Activated T-helper 17 cell treated with anti-CD3 and anti-CD28 coated beads, Interleukin-2, amount 50 U/mL, for 72 hours (primary cell): Measurements from ENCODE around the gene MAST4. TPM values are rescaled to one million over a fixed set of nuclear protein-coding genes. Genes with fewer than 3 reads are reported as not detected.
A peak's percentile ranks its signal among the peaks of the same experiment; 100 is the strongest.

Experiments used
- ATAC-seq: fragments of 150-1000 bp; cut with Tn5 transposase; replicated peaks from 2 replicates; pipeline ENCODE4 v1.10.0; 2021; ENCODE audit warnings: mild to moderate bottlenecking, moderate library complexity
- H3K27ac Mint-ChIP-seq: one replicate; pipeline ENCODE4 v1.8.0; 2022; ENCODE audit warnings: mixed read lengths
- H3K27me3 Mint-ChIP-seq: one replicate; pipeline ENCODE4 v1.8.0; 2022; ENCODE audit warnings: mixed read lengths
- H3K36me3 Mint-ChIP-seq: one replicate; pipeline ENCODE4 v1.8.0; 2022; ENCODE audit warnings: low read depth, mild to moderate bottlenecking, mixed read lengths
- H3K4me1 Mint-ChIP-seq: one replicate; pipeline ENCODE4 v1.8.0; 2022; ENCODE audit warnings: mixed read lengths
- H3K4me3 Mint-ChIP-seq: one replicate; pipeline ENCODE4 v1.8.0; 2022; ENCODE audit warnings: mild to moderate bottlenecking, mixed read lengths
- H3K9me3 Mint-ChIP-seq: one replicate; pipeline ENCODE4 v1.8.0; 2022; ENCODE audit warnings: mixed read lengths
- total RNA-seq, 2 donors: library from RNA; stranded (reverse); gene quantifications; one replicate each; pipeline ENCODE4 v1.2.3, GENCODE V29; 2022

Gene MAST4
- total RNA-seq, 2 donors from 2014 or later, result 42.1 to 103 TPM

GRCh38 chr5:66958201-66958979, 362.2 kb downstream of the MAST4 start:
- Mint-ChIP-seq H3K4me1 (peaks cover 3% of the 10 kb centered on the region), H3K36me3 (no peaks in the 10 kb centered on the region), H3K27ac (no peak overlapping the region), H3K9me3 (no peaks in the 10 kb centered on the region), H3K4me3 (no peak overlapping the region), H3K27me3 (peaks cover 7% of the 10 kb centered on the region)
- ATAC-seq, result no peak

GRCh38 chr5:66958980-66959641, 362.9 kb downstream of the MAST4 start:
- no peak overlapping the region for H3K4me3 Mint-ChIP-seq
- H3K4me1 Mint-ChIP-seq, result peaks cover 3% of the 10 kb centered on the region
- peaks cover 7% of the 10 kb centered on the region for H3K27me3 Mint-ChIP-seq
- no peaks in the 10 kb centered on the region for H3K36me3 Mint-ChIP-seq
- ATAC-seq, result no peak
- H3K9me3 Mint-ChIP-seq, result no peaks in the 10 kb centered on the region
- no peak overlapping the region for H3K27ac Mint-ChIP-seq

DNA sequence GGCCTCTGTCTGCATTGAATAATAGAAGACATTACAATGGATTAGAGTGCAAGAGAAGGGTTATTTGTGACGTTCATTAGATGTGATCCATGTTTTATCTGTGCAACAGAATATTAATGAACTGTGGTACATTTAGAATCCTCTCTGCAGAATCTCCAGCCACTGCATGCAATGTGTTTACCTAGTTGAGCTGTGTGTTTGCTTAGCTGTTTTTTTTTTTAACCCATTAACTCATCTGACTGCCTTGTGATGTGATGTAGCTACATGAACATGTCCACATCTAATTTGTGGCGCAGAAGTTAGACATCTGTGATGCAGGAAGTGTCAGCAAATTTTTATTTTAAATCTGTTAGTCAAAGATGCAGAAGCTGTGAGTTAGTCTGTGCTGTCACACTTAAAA, 363.5 kb downstream of the MAST4 start:
- H3K36me3 Mint-ChIP-seq, result no peaks in the 10 kb centered on the region

GRCh38 chr5:66960369-66961137, 364.4 kb downstream of the MAST4 start:
- ATAC-seq, result no peak
- Mint-ChIP-seq H3K36me3 (no peaks in the 10 kb centered on the region), H3K9me3 (no peaks in the 10 kb centered on the region), H3K4me3 (no peak overlapping the region), H3K4me1 (peaks cover 3% of the 10 kb centered on the region), H3K27ac (no peak overlapping the region), H3K27me3 (peaks cover 7% of the 10 kb centered on the region)

More for the DNA sequence above, 363.5 kb downstream of the MAST4 start:
- Mint-ChIP-seq H3K27ac (no peak overlapping the region), H3K4me3 (no peak overlapping the region), H3K4me1 (peaks cover 3% of the 10 kb centered on the region), H3K27me3 (peaks cover 7% of the 10 kb centered on the region), H3K9me3 (no peaks in the 10 kb centered on the region)
- no peak for ATAC-seq

DNA sequence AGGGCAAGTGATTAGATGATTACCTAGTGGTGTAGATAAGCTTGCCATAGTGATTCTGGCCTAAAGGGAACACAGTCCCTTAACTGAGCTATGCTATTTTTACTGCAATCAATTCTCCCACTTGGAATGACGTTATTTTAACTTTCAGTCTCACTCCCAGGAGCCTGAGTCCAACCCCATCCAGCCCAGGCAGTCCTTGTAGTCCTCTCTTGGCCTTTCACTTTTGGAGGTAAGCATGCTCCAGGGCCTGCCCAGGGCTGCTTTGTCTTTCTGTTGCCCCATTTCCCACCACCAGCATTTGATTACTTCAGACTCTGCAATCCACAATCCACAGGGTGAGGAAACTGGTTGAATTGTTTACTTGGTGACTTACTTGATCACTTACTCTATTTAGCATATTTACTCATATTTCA, 367.4 kb downstream of the MAST4 start:
- no peak overlapping the region for H3K4me3 Mint-ChIP-seq
- peaks cover 4% of the 10 kb centered on the region for H3K27me3 Mint-ChIP-seq
- no peaks in the 10 kb centered on the region for H3K36me3 Mint-ChIP-seq
- H3K27ac Mint-ChIP-seq, result no peak overlapping the region
- H3K4me1 Mint-ChIP-seq, result peaks cover 4% of the 10 kb centered on the region
- ATAC-seq, result no peak
- no peaks in the 10 kb centered on the region for H3K9me3 Mint-ChIP-seq

GRCh38 chr5:66966439-66966838, 370.2 kb downstream of the MAST4 start:
- peaks cover 4% of the 10 kb centered on the region for H3K4me1 Mint-ChIP-seq
- H3K36me3 Mint-ChIP-seq, result no peaks in the 10 kb centered on the region

DNA sequence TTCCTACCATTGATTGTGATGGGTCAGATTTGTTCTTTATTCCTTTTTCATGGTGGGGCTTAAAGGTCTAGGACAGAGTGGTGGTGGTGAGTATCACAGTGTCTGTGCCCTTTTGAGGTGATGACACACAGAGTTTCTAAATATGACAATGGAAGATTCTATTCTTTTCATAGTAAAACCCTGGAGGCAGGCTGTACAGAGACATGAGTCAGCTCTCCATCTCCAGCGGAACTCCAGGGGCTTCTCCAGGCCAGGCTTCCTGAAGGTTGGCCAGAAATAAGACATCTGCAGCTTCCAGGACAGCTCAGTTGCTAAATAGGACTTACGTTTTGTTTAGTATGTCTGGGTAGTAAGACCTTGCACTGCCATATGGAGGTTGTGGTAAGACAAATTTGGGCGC, 370.9 kb downstream of the MAST4 start:
- Mint-ChIP-seq H3K9me3 (no peaks in the 10 kb centered on the region), H3K27me3 (no peaks in the 10 kb centered on the region), H3K27ac (no peak overlapping the region), H3K36me3 (no peaks in the 10 kb centered on the region), H3K4me3 (no peak overlapping the region), H3K4me1 (peaks cover 4% of the 10 kb centered on the region)
- peak; percentile 61 for ATAC-seq

More at GRCh38 chr5:66966439-66966838, 370.2 kb downstream of the MAST4 start:
- Mint-ChIP-seq H3K9me3 (no peaks in the 10 kb centered on the region), H3K27me3 (no peaks in the 10 kb centered on the region), H3K27ac (no peak overlapping the region), H3K4me3 (no peak overlapping the region)
- ATAC-seq, result no peak

GRCh38 chr5:66967826-66968262, 371.7 kb downstream of the MAST4 start:
- H3K9me3 Mint-ChIP-seq, result no peaks in the 10 kb centered on the region
- no peak overlapping the region for H3K4me3 Mint-ChIP-seq
- H3K27ac Mint-ChIP-seq, result peak overlapping the region; percentile 16
- no peaks in the 10 kb centered on the region for H3K27me3 Mint-ChIP-seq
- peak; percentile 54 for ATAC-seq
- H3K36me3 Mint-ChIP-seq, result no peaks in the 10 kb centered on the region
- H3K4me1 Mint-ChIP-seq, result peaks cover 4% of the 10 kb centered on the region

DNA sequence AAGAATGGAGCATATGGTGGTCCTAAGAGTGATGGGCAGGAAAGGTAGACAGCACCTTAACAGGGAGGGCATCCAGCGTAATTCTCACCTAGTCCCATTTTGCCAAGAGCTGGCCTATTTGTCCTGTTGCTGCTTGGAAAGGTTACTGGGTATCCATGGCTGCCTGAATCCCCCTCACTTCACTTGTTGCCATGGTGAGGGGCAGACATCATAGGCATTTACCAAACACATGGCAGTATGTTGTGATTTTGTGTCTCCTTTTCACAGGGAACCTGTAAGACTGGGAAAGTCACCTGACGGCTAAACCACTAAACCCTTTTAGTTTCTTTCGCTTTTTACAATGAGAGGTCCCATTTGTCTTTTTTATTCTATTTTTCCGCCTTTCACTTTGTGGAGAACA, 373.3 kb downstream of the MAST4 start:
- H3K36me3 Mint-ChIP-seq, result no peaks in the 10 kb centered on the region
- H3K27me3 Mint-ChIP-seq, result no peaks in the 10 kb centered on the region
- no peak overlapping the region for H3K4me3 Mint-ChIP-seq
- no peaks in the 10 kb centered on the region for H3K9me3 Mint-ChIP-seq
- no peak for ATAC-seq
- no peak overlapping the region for H3K27ac Mint-ChIP-seq
- peaks cover 4% of the 10 kb centered on the region for H3K4me1 Mint-ChIP-seq

DNA sequence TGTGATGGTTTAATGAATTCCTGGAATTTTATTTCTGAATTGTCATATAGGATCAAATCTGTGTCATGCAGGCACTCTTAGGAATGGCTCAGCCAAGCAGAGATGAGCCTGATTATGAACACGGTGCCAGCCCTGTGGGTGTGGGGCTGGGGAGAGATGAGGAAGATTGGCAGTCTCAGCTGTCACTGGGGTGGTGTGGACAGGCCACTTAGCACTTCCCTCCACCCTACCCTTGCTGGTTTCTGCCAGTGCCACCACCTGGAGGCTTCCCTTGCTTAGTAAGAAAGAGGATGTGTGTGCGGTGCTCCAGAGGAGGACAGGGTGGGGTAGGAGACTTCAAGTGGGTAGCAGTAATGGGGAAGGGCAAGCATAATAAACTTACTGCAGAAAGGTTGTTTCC, 373.8 kb downstream of the MAST4 start:
- ATAC-seq, result no peak
- Mint-ChIP-seq H3K27ac (peak overlapping the region; percentile 14), H3K27me3 (no peaks in the 10 kb centered on the region), H3K36me3 (no peaks in the 10 kb centered on the region), H3K4me3 (no peak overlapping the region), H3K9me3 (no peaks in the 10 kb centered on the region), H3K4me1 (peaks cover 4% of the 10 kb centered on the region)

DNA sequence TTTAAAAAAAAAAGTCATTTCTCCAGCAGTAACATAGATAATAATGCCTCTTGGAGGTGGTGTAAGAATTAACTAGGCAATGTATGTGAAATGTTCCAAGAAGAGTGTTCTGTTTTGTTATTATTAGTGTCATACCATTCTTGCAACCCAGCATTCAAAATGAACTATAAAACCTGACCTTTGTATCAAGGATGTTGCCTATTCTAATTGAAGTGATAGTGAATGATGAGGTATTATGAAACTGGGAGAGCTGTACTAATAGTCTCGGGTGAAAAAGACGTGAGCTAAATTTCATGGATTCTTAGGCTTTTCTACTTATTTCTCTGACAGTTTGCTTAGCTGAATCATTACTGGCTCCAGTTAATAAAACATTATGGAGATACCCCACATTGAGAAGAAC, 375.8 kb downstream of the MAST4 start:
- Mint-ChIP-seq H3K27ac (no peak overlapping the region), H3K4me3 (no peak overlapping the region), H3K4me1 (peaks cover 4% of the 10 kb centered on the region), H3K9me3 (no peaks in the 10 kb centered on the region), H3K36me3 (no peaks in the 10 kb centered on the region), H3K27me3 (no peaks in the 10 kb centered on the region)
- no peak for ATAC-seq

DNA sequence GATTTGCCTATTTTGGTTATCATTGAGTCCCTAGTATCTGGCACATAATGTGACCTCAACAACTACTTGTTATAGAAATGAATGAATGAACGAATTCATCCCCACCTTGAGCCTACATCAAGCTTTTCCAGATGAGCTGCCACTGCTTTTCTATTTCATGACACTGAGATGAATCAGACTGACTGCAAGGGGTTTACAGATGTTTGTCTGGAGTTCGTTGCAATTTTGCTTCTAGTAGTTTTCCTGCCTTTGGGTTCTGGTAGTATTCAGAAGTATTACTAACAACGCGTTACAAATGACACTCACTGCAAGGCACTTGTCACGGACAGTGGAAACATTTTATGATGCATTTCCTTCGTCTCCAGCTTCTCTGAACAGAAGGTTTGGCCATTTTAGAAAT, 378.1 kb downstream of the MAST4 start:
- Mint-ChIP-seq H3K36me3 (no peaks in the 10 kb centered on the region), H3K4me3 (no peak overlapping the region), H3K4me1 (no peaks in the 10 kb centered on the region), H3K27ac (no peak overlapping the region), H3K9me3 (no peaks in the 10 kb centered on the region), H3K27me3 (no peaks in the 10 kb centered on the region)
- no peak for ATAC-seq

- Mint-ChIP-seq H3K27ac (no peak overlapping the region), H3K36me3 (no peaks in the 10 kb centered on the region), H3K4me3 (no peak overlapping the region), H3K9me3 (no peaks in the 10 kb centered on the region), H3K27me3 (no peaks in the 10 kb centered on the region), H3K4me1 (no peaks in the 10 kb centered on the region)
- ATAC-seq, result no peak
These were observed 379.9 kb downstream of the MAST4 start for GRCh38 chr5:66976108-66976507.

DNA sequence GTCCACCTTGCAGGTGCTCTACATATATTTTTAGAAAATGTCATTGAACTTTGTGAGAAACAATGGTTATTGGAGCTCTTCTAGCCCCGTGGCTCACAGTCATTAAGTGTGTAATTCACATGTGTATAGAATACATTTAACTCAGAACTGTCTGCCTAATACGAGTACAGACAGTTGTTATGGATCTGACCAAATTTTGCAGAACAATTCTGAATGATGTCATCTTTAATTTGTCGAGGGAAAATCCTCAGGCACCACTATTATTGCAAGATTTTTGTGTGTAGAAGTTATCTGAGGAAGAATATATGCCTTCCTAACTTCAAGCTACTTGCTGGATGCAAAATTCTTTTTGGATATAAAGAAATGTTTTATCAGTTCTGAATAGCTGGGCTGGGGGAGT, 383.5 kb downstream of the MAST4 start:
- no peak overlapping the region for H3K27ac Mint-ChIP-seq
- H3K36me3 Mint-ChIP-seq, result no peaks in the 10 kb centered on the region
- H3K27me3 Mint-ChIP-seq, result no peaks in the 10 kb centered on the region
- H3K4me3 Mint-ChIP-seq, result no peak overlapping the region
- no peaks in the 10 kb centered on the region for H3K9me3 Mint-ChIP-seq
- H3K4me1 Mint-ChIP-seq, result no peaks in the 10 kb centered on the region
- ATAC-seq, result no peak
